Thoracic aorta (tissue), 2 donors: ENCODE measurements around the gene MYOM3. TPM values are rescaled to one million over a fixed set of nuclear protein-coding genes. Genes with fewer than 3 reads are reported as not detected.
"Not testable (repeated sequence)": the region's sequence is repeated elsewhere in the genome, so short reads cannot be mapped to it uniquely, and the experiment has no call there.

Source experiments
- ATAC-seq: fragments of 150-250 bp; one replicate; pipeline ENCODE4 v1.8.0; 2017; ENCODE audit warnings: low read depth; ENCODE audit not compliant: insufficient number of reproducible peaks, low FRiP score
- DNase-seq: peaks from one replicate; pipeline ENCODE4 v3.0.0-alpha.2; 2020; ENCODE audit warnings: low spot score
- H3K27ac ChIP-seq, 2 donors: fragments of 200-600 bp; sonication (generic); 1 replicate in 1 of 2; 2 replicates in 1 of 2; pipeline ENCODE4 v1.5.1; 2016; ENCODE audit warnings: mild to moderate bottlenecking in 2 of 2, moderate library complexity in 2 of 2
- H3K27me3 ChIP-seq: fragments of 200-600 bp; sonication (generic); replicated peaks from 2 replicates; pipeline ENCODE4 v1.6.0; 2016; ENCODE audit warnings: mild to moderate bottlenecking; ENCODE audit not compliant: insufficient read depth
- H3K36me3 ChIP-seq: fragments of 200-600 bp; sonication (generic); one replicate; pipeline ENCODE4 v1.5.1; 2016
- H3K4me1 ChIP-seq, 2 donors: fragments of 200-600 bp; sonication (generic); 1 replicate in 1 of 2; 2 replicates in 1 of 2; pipeline versions ENCODE4 v1.5.1 to v1.6.0; 2016; ENCODE audit warnings: low read depth in 2 of 2, mild to moderate bottlenecking in 1 of 2; ENCODE audit not compliant: control insufficient read depth in 1 of 2
- H3K4me3 ChIP-seq: fragments of 200-600 bp; sonication (generic); 2 replicates; pipeline ENCODE4 v1.5.1; 2016; ENCODE audit warnings: mild to moderate bottlenecking
- H3K9me3 ChIP-seq: fragments of 200-600 bp; sonication (generic); 2 replicates; pipeline ENCODE4 v1.5.1; 2016
- CTCF ChIP-seq: fragments of 200-600 bp; sonication (generic); IDR thresholded peaks from one replicate; pipeline ENCODE4 v1.5.1; 2019; ENCODE audit warnings: antibody characterized with exemption
- total RNA-seq, 2 donors: library from RNA; depleted of rRNA; stranded (reverse); fragments of >200 nt; gene quantifications; one replicate each; pipeline versions ENCODE4 v1.1.0 to v1.2.3, GENCODE V29; 2016

Gene MYOM3
- total RNA-seq, 2 donors from 2014 or later, result 1.5 to 1.6 TPM

GRCh38 chr1:24018611-24019580 lies 93.0 kb downstream of the MYOM3 start:
- peak overlapping the region; percentile 93 to 95 for H3K27ac ChIP-seq
- DNase-seq (peak; percentile 98), ATAC-seq (peak; percentile 94)
- peaks cover 65 to 77% of the 10 kb centered on the region in 2 donors for H3K4me1 ChIP-seq
- H3K27me3 ChIP-seq, result no peaks in the 10 kb centered on the region
- no peaks in the 10 kb centered on the region for H3K36me3 ChIP-seq
- no peak for TF ChIP-seq CTCF
- peak overlapping the region; percentile 58 for H3K4me3 ChIP-seq
- no peaks in the 10 kb centered on the region for H3K9me3 ChIP-seq

- ATAC-seq, result peak; percentile 34
- peak overlapping the region; percentile 80 to 95 for H3K27ac ChIP-seq
- H3K4me3 ChIP-seq, result peak overlapping the region; percentile 20
- no peaks in the 10 kb centered on the region for H3K9me3 ChIP-seq
- no peaks in the 10 kb centered on the region for H3K27me3 ChIP-seq
- DNase-seq, result no peak
- H3K36me3 ChIP-seq, result no peaks in the 10 kb centered on the region
- peaks cover 50 to 62% of the 10 kb centered on the region in 2 donors for H3K4me1 ChIP-seq
- TF ChIP-seq CTCF, result no peak
Measured at GRCh38 chr1:24015221-24016210, 96.4 kb downstream of the MYOM3 start.

GRCh38 chr1:24012878-24013277 lies 99.1 kb downstream of the MYOM3 start:
- not testable (repeated sequence) for DNase-seq, H3K4me3 ChIP-seq, H3K27me3 ChIP-seq, H3K27ac ChIP-seq, H3K9me3 ChIP-seq, ATAC-seq, H3K36me3 ChIP-seq
- peaks cover 47 to 67% of the 10 kb centered on the region in 2 donors for H3K4me1 ChIP-seq

GRCh38 chr1:24010650-24011049 lies 101.3 kb downstream of the MYOM3 start:
- no peaks in the 10 kb centered on the region for H3K36me3 ChIP-seq
- no peak for DNase-seq
- no peaks in the 10 kb centered on the region for H3K9me3 ChIP-seq
- H3K27me3 ChIP-seq, result no peaks in the 10 kb centered on the region
- peak overlapping the region; percentile 74 to 79 for H3K27ac ChIP-seq
- no peak for ATAC-seq
- H3K4me3 ChIP-seq, result no peak overlapping the region
- no peak for TF ChIP-seq CTCF
- peaks cover 32 to 52% of the 10 kb centered on the region in 2 donors for H3K4me1 ChIP-seq

- H3K27ac ChIP-seq, result peak overlapping the region; percentile 74 to 79
- H3K4me3 ChIP-seq, result no peak overlapping the region
- TF ChIP-seq CTCF, result no peak
- DNase-seq (no peak), ATAC-seq (peak; percentile 51)
- H3K4me1 ChIP-seq, result peaks cover 24 to 44% of the 10 kb centered on the region in 2 donors
- H3K9me3 ChIP-seq, result no peaks in the 10 kb centered on the region
- no peaks in the 10 kb centered on the region for H3K36me3 ChIP-seq
- no peaks in the 10 kb centered on the region for H3K27me3 ChIP-seq
Measured at GRCh38 chr1:24009406-24009805, 102.5 kb downstream of the MYOM3 start.

- not testable (repeated sequence) for H3K27me3 ChIP-seq, H3K36me3 ChIP-seq, H3K9me3 ChIP-seq, ATAC-seq, DNase-seq
- Histone ChIP-seq H3K27ac (peak overlapping the region; percentile 75 to 79), H3K4me3 (peak overlapping the region; percentile 25), H3K4me1 (peaks cover 24 to 45% of the 10 kb centered on the region in 2 donors)
Measured at GRCh38 chr1:24008574-24009184, 103.3 kb downstream of the MYOM3 start.
